ENCODE results near the gene TENM3.
A peak's percentile ranks its signal among the peaks of the same experiment; 100 is the strongest.

The TENM3 gene

GRCh38 chr4:182504463-182504862, 261.3 kb downstream of the TENM3 start:
- peak; percentile 58 for DNase-seq (ENCODE audit: low read depth, low spot score)

DNA sequence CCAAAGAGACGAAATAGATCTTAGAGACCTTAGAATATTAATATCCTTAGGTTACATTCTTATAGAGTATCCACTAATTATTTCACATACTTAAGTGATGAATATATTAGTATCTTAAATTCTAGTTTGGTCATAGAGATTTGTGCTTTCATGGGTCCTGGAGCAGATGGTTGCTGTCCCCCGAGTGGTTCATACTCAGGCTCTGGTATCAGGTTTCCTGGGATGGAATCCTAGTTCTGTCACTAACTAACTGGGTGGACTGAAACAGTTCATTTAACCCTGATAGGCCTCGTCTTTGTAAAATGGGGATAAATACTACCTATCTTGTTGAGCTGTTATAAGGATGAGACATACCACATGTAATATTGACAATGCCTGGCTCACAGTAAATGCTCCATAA, 264.6 kb downstream of the TENM3 start:
- no peak for DNase-seq (ENCODE audit: low read depth, low spot score)

DNA sequence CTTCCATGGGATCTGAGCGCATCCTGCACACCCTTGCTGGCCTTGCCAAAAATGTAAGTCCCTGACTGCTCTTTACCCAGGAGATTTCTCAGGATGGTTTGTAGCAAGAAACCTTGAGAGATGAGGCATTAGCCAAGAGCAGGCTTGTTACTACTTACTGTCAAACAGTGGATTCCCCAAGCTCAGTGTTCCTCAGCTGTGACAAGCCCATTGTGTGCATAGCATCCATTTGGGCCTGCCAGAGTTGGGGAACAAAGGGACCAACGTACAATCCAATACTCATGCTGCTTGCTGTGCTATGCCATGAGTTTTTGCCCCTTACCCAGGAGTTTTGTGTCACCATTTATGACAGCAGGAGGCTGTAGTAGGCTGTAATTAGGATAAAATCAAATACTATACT, 267.6 kb downstream of the TENM3 start:
- DNase-seq (ENCODE audit: low read depth, low spot score) = no peak

GRCh38 chr4:182513587-182514291, 270.5 kb downstream of the TENM3 start:
- DNase-seq (ENCODE audit: low read depth, low spot score) = no peak

DNA sequence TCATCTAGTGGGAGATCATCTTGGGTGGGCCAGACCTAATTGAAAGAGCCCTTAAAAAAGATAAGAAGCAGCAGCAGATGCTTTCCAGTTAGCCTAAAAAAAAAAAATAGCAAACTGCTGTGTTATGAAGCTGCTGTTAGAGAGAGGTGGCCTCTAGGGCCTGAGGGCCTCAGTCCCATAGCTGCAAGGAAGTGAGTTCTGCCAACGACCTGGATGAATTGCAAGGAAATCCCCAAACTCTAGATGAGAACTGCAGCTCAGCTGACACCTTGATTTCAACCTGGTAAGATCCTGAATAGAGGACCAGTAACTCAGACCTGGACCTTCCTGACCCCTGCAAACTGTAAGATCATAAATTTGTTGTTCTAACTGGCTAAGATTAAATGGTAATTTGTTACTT, 275.2 kb downstream of the TENM3 start:
- no peak for DNase-seq (ENCODE audit: low read depth, low spot score)

DNA sequence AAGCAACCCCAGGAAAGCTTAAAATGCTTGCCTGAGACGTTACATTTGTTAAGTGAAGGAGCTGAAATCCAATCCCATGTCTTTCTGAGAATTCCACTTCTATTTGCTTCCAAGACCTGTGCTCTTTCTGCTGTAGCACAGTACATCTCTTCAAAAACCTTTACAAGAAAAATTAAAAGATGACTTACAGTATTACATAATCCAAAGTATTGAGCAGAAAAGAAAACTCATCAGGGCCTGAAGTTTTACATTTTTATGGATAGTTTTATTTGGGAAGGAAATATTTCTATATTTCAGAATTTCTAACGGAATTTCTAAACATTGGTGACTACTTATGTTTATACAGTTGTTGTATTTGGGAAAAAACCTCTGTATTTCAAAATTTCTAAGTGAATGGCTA, 276.3 kb downstream of the TENM3 start:
- no peak for DNase-seq (ENCODE audit: low read depth, low spot score)

- DNase-seq (ENCODE audit: low read depth, low spot score) = no peak
These were observed 277.8 kb downstream of the TENM3 start for GRCh38 chr4:182521011-182521410.

DNA sequence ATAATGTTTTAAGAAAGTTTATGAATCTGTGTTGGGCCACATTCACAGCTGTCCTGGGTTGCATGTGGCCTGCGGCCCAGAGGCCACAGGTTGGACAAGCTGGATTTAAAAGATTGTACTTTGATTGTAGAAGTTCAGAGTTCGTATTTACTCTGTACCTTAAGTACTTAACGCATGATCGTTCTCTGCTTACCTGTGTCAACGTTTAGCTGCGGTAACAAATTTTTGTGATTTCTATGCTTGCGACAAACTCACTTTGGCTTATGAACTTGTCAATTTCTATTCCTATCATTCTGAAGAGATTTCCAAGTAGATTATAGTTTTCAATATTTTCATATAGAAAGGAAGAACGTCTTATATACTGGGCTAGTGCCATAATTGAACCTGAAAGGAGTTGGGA, 285.6 kb downstream of the TENM3 start:
- no peak for DNase-seq (ENCODE audit: low read depth, low spot score)

GRCh38 chr4:182530451-182530850, 287.2 kb downstream of the TENM3 start:
- no peak for DNase-seq (ENCODE audit: low read depth, low spot score)

DNA sequence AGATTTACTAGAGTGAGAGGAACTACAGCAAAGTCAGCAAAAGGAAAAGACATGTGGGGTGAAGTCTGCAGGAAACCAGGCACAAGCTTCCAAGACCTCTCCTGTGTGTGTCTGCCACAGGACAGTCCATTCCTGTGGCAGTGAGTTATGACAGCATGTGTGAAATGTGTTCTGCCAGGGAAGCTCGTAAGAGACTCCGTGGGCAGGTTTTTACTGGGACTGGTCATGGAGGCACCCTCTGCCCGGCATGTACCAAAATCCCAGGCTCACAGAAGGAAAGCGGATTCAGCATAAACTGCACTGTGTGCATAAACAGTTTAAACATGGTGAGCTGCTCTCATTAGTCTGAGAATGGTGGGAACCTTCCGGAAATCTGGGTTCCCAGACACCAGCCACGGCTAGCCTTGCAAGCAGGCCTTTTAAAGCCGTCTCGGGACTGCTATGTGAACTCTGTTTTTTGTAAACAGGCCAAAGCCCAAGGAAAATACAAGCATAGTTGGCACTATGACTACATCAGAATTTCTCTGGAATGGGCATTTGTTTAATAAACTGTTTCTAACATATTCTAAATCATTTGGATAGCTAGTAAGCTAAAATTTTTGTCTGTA, 288.5 kb downstream of the TENM3 start:
- peak; percentile 78 for DNase-seq (ENCODE audit: low read depth, low spot score)

- DNase-seq (ENCODE audit: low read depth, low spot score) = no peak
These were observed 289.2 kb downstream of the TENM3 start for GRCh38 chr4:182532441-182532840.

- DNase-seq (ENCODE audit: low read depth, low spot score) = peak; percentile 66
These were observed 290.8 kb downstream of the TENM3 start for GRCh38 chr4:182533964-182534363.

DNA sequence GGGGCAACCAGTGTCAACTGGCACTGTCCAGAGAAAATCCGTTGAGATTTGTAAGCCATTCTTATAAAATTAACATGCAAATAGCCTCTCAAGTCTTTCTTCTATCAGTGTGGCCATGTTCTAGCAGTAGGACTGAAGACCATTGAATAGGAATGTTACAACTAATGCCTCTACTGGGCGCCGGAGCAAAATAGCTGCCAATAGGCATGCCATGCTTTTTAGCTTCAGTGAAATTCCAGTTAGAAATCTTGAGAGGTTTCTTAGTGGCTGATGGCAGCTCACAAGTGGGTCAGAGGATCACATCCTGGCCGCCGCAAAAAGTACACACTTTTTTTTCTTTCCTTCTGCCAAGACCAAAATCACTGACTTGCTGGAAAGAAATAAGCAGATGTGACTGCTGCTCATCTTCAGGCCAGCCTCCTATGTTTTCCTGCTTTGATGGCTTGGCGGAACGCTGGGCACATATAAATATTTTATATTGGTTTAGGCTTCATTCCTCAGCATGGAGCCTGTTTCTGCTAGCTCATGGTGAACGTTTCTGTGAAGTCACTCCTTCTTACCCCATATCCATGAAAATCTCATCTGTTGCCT, 293.1 kb downstream of the TENM3 start:
- peak; percentile 25 for DNase-seq (ENCODE audit: low read depth, low spot score)

DNA sequence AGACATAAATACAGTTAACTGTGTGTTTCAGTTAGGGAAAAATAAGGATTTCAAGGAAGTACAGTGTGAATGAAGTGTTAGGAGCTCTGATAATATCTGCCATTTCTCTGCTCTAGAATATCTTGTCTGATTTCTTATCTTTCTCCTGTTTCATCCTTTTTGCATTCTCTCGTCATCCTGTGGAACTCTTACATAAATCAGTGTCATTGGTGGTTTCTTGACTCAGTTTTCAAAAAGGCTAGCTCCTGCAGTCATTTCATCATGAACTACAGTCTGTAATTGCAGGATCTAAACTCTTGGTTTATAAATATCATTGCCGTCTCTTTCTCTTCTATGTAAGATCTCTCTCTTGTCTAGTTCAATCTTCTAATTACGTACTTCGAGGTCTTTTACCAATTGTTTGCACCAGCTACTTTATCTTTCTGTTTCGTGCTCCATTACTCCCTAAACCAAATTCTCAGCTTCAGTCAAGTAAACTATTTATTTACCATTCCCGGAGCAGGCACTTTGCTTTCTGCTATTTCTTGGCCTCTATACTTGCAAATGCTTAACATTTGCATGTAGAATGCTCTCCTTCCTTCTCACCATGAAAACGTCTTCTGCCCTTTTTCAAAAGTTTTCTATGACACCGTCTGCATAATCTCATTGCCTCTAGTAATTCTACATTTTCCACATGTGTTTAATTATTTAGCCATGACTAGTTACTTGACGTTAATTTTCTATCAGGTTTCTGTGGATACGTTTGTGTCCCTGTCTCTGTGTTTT, 294.0 kb downstream of the TENM3 start:
- DNase-seq (ENCODE audit: low read depth, low spot score) = peak; percentile 43

DNA sequence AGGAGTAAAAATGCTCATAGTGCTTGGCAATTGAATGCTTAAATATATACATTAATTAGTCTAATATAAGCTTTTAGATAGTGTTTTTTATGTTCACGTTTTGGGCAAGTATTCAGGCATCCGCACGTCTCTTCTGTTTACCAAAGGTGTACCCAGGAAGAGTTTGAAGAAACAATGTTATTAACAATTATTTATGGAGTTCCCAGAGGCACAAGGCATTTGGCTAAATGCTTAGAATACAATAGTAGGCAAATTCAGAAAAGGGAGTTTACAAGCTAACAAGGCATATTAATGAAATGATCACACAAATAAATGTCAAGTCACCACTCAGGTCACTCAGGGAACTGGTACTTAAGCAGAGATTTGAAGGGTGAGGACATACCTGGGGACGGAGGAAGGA, 294.8 kb downstream of the TENM3 start:
- DNase-seq (ENCODE audit: low read depth, low spot score) = no peak

GRCh38 chr4:182540496-182540895, 297.3 kb downstream of the TENM3 start:
- DNase-seq (ENCODE audit: low read depth, low spot score) = no peak

GRCh38 chr4:182547435-182547834, 304.2 kb downstream of the TENM3 start:
- no peak for DNase-seq (ENCODE audit: low read depth, low spot score)

DNA sequence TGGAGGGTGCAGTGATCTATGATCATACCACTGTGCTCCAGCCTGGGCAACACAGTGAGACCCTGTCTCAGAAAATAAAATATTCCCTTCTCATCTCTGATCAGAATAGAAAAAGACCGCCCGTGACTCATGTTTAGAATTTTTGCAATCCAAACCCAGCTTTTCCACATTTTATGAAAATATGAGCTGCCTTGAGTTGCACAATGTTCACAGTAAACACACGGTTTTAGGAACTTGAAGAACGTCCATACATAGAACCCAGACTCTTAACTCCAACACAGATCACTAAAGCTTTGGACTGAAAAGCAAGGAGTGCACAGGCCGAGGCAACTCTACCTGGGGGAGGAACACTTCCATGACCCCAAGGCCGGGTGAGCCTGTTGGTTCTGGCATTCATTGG, 305.0 kb downstream of the TENM3 start:
- no peak for DNase-seq (ENCODE audit: low read depth, low spot score)

DNA sequence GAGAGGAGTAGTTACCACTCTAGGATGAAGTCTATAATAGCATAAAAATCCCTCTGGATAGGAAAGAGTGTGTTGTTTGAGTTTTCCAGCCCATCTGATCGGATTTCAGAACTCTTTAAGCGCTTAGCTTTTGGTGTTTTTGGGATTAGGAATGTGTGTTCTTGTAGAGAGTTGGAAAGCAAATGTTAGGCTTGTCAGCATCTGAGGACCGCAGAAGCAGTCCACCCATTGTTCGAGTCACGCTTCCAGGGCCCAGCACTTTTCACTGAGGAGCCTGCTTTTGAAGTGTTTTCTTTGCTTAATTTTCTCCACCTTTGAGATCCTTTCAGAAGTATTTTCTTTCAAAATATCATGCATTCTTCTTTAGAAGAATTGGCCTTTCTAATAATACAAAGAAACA, 306.2 kb downstream of the TENM3 start:
- peak; percentile 29 for DNase-seq (ENCODE audit: low read depth, low spot score)

DNA sequence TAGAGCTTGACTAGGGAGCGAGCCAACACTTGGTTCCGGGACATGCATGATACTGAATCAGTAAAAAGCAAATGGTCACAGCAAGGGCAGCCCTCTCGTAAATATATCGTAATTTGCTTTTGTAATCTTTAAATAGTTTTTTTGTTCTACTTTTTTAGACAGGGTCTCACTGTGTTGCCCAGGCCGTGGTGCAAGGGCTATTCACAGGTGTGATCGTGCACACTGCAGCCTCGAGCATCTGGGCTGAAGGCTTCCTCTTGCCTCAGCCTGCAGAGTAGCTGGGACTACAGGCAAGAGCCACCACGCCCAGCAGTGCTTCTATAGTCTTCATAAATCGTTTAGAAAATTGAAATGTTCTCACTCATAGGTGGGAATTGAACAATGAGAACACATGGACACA, 309.7 kb downstream of the TENM3 start:
- no peak for DNase-seq (ENCODE audit: low read depth, low spot score)

GRCh38 chr4:182553653-182554052, 310.5 kb downstream of the TENM3 start:
- no peak for DNase-seq (ENCODE audit: low read depth, low spot score)

GRCh38 chr4:182554736-182555135, 311.5 kb downstream of the TENM3 start:
- peak; percentile 20 for DNase-seq (ENCODE audit: low read depth, low spot score)
